Mammary epithelial cell (primary cell): Measurements from ENCODE around the gene SLC25A25.

ENCODE experiments used
- EZH2 ChIP-seq: IDR thresholded peaks from 2 replicates; pipeline ENCODE4 v1.6.1; 2012; ENCODE audit warnings: low read length, inconsistent platforms, borderline replicate concordance
- TF ChIP-seq, protein P1 (sequence below), 2 donors: IDR thresholded peaks in 1 of 2; conservative IDR thresholded peaks in 1 of 2; 2 replicates each; pipeline ENCODE4 v1.5.1; 2011 to 2012; ENCODE audit warnings: inconsistent platforms in 2 of 2, low read length in 2 of 2, mild to moderate bottlenecking in 2 of 2, control low read depth in 1 of 2, low read depth in 1 of 2; ENCODE audit not compliant: insufficient read depth in 1 of 2; ENCODE audit errors: extremely low read depth in 1 of 2

DNA sequence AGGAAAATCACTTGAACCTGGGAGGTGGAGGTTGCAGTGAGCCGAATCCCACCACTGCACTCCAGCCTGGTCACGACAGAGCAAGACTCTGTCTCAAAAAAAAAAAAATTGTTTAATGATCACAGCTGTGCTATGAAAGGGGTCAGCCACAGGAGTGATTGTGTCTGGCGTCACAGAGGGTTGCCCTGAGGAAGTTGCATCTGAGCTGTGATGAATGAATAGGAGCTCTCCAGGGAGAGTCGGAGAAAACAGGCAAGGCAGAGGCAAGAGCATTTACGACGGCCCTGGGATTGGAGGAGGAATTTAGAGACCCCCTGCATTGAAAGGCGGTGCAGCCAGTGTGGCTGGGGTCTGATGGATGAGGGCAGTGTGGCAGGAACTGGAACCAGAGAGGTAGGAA is 26.0 kb upstream of the SLC25A25 start:
- TF ChIP-seq, protein P1, sequence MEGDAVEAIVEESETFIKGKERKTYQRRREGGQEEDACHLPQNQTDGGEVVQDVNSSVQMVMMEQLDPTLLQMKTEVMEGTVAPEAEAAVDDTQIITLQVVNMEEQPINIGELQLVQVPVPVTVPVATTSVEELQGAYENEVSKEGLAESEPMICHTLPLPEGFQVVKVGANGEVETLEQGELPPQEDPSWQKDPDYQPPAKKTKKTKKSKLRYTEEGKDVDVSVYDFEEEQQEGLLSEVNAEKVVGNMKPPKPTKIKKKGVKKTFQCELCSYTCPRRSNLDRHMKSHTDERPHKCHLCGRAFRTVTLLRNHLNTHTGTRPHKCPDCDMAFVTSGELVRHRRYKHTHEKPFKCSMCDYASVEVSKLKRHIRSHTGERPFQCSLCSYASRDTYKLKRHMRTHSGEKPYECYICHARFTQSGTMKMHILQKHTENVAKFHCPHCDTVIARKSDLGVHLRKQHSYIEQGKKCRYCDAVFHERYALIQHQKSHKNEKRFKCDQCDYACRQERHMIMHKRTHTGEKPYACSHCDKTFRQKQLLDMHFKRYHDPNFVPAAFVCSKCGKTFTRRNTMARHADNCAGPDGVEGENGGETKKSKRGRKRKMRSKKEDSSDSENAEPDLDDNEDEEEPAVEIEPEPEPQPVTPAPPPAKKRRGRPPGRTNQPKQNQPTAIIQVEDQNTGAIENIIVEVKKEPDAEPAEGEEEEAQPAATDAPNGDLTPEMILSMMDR (conservative IDR thresholded peaks at IDR 0.05 in 1 of 2, IDR thresholded peaks at IDR 0.05 in 1 of 2; ENCODE audit: extremely low read depth in 1 of 2, insufficient read depth in 1 of 2, low read depth in 1 of 2, low read length in 2 of 2), result no peak
- TF ChIP-seq EZH2, result no peak
